Measurements from ENCODE around the gene CA7. TPM values are rescaled to one million over a fixed set of nuclear protein-coding genes. Genes with fewer than 3 reads are reported as not detected.

The CA7 gene
- polyA plus RNA-seq = 10 to 100 TPM in 3 of 4 donors, 1 to 10 TPM in 1; 6.4 to 89.7 (median 47.7) TPM
- long read RNA-seq, donor 1 = 0 reads
- long read RNA-seq, donor 2 = 0 reads
- long read RNA-seq, donor 3, partial matches to known transcripts = 0 of 3 reads
- long read RNA-seq, donor 3, other reads (novel, unspliced or antisense) = 0 of 3 reads
- long read RNA-seq, donor 4 = 0 reads
- long read RNA-seq, donor 5, partial matches to known transcripts = 0 of 3 reads
- long read RNA-seq, donor 5, other reads (novel, unspliced or antisense) = 0 of 3 reads
- long read RNA-seq, donor 6, partial matches to known transcripts = 0 of 1 reads
- long read RNA-seq, donor 6, other reads (novel, unspliced or antisense) = 0 of 1 reads
- long read RNA-seq, donor 7 = 0 reads
- long read RNA-seq, donor 8 = 0 reads
- long read RNA-seq, donor 9, partial matches to known transcripts = 0 of 2 reads
- long read RNA-seq, donor 9, other reads (novel, unspliced or antisense) = 0 of 2 reads
- long read RNA-seq, donor 10, transcript CA7-201 (7 exons, 1,555 nt) = major isoform, 14 of 14 reads
- long read RNA-seq, donor 10, partial matches to known transcripts = 0 of 14 reads
- long read RNA-seq, donor 10, other reads (novel, unspliced or antisense) = 0 of 14 reads

DNA sequence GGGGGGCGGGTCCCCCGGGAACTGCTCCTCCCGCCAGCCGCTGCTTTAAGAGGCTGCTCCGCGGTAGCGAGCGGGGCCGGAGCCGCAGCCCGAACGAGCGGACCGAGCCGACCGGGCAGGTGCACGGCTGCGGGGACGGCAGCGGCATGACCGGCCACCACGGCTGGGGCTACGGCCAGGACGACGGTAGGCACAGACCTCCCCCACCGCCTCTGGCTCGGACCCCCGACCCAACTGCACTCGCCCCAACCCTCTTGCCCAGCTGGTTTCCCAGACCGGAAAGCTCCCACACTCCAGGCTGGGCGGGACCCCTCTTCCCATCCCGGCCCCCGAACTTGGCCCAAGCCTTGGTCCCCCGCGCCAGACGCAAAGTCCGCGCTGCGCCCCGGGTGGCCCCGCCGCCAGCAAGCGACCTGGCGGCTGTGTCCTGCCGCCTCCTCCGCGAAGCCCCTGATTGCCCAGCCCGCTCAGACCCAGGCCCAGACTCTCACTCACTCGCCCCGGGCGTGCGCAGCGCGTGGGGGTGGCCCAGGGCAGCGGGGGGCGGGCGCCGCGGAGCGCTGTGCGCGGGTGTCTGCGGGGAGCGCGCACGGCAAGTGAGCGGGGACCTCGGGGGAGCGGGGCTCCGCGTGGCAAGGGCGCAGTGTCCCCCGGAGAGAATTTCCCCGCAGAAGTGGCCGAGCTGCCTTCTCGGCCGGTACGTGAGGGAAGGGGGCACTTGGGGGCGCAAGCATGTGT is at the start of gene CA7:
CA7 (plus strand) TSS at position 73 of the 738 bp plus-strand sequence; CDS start at position 147, 74 bp downstream.
- no peak within 1 kb of the TSS for H3K27ac ChIP-seq (ENCODE audit: low read depth in 1 of 3, low read length in 2 of 3)
- no peak for FAIRE-seq
- WGBS, 3 donors = 1 to 2% (median 2%) methylated on average over 38 to 79 of the region's 79 CpGs
- H3K9me3 ChIP-seq (ENCODE audit: control insufficient read depth in 2 of 2, insufficient read depth in 1 of 2, low read depth in 1 of 2, low read length in 1 of 2) = no peaks in the 10 kb centered on the region
- H3K27me3 ChIP-seq (ENCODE audit: control insufficient read depth in 3 of 3, insufficient read depth in 3 of 3, low read length in 3 of 3) = peaks cover 0 to 26% (median 10%) of the 10 kb centered on the region in 3 donors
- H3K4me1 ChIP-seq (ENCODE audit: control insufficient read depth in 3 of 3, insufficient read depth in 2 of 3, low read depth in 1 of 3, low read length in 2 of 3) = peaks cover 0 to 18% (median 6%) of the 10 kb centered on the region in 3 donors
- no peaks in the 10 kb centered on the region for H3K36me3 ChIP-seq (ENCODE audit: control insufficient read depth in 3 of 3, insufficient read depth in 2 of 3, low read depth in 1 of 3, low read length in 3 of 3)
- DNase-seq = peak in 1 of 2 donors; percentile 49
- H3K4me3 ChIP-seq (ENCODE audit: low read depth in 1 of 3, low read length in 3 of 3) = peak within 1 kb of the TSS in 2 of 3 donors; percentile 43 to 49

DNA sequence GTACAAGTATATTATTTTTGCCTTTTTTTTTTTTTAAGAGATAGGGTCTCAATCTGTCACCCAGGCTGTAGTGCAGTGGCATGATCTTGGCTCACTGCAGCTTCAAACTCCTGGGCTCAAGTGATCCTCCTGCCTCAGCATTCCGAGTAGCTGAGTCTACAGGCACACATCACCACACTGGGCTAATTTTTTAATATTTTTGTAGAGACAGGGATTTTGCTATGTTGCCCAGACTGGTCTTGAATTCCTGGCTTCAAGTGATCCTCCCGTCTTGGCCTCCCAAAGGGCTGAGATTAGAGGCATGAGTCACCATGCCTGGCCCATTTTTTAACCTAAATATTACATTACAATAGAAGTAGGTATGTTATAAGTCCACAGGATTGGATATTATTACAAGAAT is 46.1 kb upstream of the CA7 start:
- Histone ChIP-seq H3K36me3 (ENCODE audit: control insufficient read depth in 3 of 3, insufficient read depth in 2 of 3, low read depth in 1 of 3, low read length in 3 of 3) (peaks cover 0 to 16% (median 0%) of the 10 kb centered on the region in 3 donors), H3K4me3 (ENCODE audit: low read depth in 1 of 3, low read length in 3 of 3) (no peak overlapping the region), H3K27ac (ENCODE audit: low read depth in 1 of 3, low read length in 2 of 3) (no peak overlapping the region), H3K27me3 (ENCODE audit: control insufficient read depth in 3 of 3, insufficient read depth in 3 of 3, low read length in 3 of 3) (no peaks in the 10 kb centered on the region), H3K9me3 (ENCODE audit: control insufficient read depth in 2 of 2, insufficient read depth in 1 of 2, low read depth in 1 of 2, low read length in 1 of 2) (no peaks in the 10 kb centered on the region), H3K4me1 (ENCODE audit: control insufficient read depth in 3 of 3, insufficient read depth in 2 of 3, low read depth in 1 of 3, low read length in 2 of 3) (no peaks in the 10 kb centered on the region)
- DNase-seq = no peak
- FAIRE-seq = no peak
- WGBS, 3 donors = 85 to 91% (median 89%) methylated on average over 2 of the region's 2 CpGs

DNA sequence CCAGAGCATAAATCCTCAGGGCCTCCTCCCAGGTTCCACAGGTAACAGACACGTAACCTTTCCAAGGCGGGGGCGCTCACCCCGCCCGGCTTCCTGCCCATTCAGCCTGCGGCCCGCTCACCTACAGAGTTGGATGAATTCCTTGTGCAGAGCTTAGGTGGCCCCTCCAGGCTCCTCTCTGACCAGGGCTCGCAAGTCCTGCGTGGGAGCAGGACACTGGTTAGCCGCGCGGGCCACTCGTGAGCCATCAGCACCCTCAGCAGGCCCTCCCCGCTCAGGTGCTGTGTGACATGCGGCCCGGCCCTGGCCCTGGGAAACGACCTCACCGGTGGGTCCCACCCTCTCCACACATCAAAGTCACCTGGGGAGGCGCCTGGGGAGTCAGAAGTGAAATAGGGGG is 43.4 kb upstream of the CA7 start:
- WGBS, 3 donors = 93 to 96% (median 93%) methylated on average over 19 of the region's 19 CpGs
- Histone ChIP-seq H3K4me3 (ENCODE audit: low read depth in 1 of 3, low read length in 3 of 3) (no peak overlapping the region), H3K36me3 (ENCODE audit: control insufficient read depth in 3 of 3, insufficient read depth in 2 of 3, low read depth in 1 of 3, low read length in 3 of 3) (peaks cover 7 to 24% (median 11%) of the 10 kb centered on the region in 3 donors), H3K27me3 (ENCODE audit: control insufficient read depth in 3 of 3, insufficient read depth in 3 of 3, low read length in 3 of 3) (no peaks in the 10 kb centered on the region), H3K27ac (ENCODE audit: low read depth in 1 of 3, low read length in 2 of 3) (no peak overlapping the region), H3K9me3 (ENCODE audit: control insufficient read depth in 2 of 2, insufficient read depth in 1 of 2, low read depth in 1 of 2, low read length in 1 of 2) (no peaks in the 10 kb centered on the region), H3K4me1 (ENCODE audit: control insufficient read depth in 3 of 3, insufficient read depth in 2 of 3, low read depth in 1 of 3, low read length in 2 of 3) (no peaks in the 10 kb centered on the region)
- no peak for FAIRE-seq
- DNase-seq = no peak

DNA sequence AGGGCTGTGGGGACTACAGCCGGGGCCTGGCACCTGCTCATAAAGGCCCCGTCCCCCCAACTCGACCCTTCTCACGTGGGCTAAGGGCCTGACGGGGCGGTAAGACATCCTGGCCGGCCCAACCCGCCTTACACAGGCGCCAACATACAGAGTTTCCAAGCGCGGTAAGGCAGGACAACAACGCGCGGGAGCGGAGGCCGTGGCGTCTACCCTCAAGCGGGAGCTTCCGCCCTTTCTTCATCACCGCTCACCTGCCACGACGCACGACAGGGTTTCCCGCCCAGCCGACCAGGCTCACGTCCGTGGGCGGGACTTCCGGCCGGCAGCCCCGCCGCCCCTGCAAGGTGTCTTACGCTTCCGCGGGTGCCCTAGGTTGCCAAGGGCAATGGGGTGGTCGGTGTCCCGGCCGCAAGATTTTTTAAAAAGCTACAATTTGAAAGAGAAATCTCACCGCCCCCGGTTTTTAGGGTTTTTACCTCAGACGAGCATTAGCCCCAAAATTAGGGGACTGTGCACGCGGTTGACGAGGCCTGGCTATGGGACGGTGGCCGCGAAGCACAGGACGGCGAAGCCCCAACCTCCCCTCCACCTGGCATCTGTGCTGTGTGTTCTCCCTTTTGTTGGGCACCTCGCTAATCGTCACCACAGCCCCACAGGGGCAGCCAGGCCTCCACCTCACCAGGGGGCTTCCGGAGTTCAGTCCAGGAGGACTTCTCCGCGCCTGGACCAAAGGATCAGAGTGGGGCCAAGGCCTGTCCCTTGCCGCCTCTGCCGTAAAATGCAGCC is 42.7 kb upstream of the CA7 start, which contains the start of gene TERB1:
TERB1 (minus strand) TSS at position 265 of the 786 bp plus-strand sequence. CDS start 4,786 bp downstream, outside the sequence.
- Histone ChIP-seq H3K4me1 (ENCODE audit: control insufficient read depth in 3 of 3, insufficient read depth in 2 of 3, low read depth in 1 of 3, low read length in 2 of 3) (no peaks in the 10 kb centered on the region), H3K27me3 (ENCODE audit: control insufficient read depth in 3 of 3, insufficient read depth in 3 of 3, low read length in 3 of 3) (no peaks in the 10 kb centered on the region), H3K9me3 (ENCODE audit: control insufficient read depth in 2 of 2, insufficient read depth in 1 of 2, low read depth in 1 of 2, low read length in 1 of 2) (no peaks in the 10 kb centered on the region), H3K36me3 (ENCODE audit: control insufficient read depth in 3 of 3, insufficient read depth in 2 of 3, low read depth in 1 of 3, low read length in 3 of 3) (peaks cover 7 to 27% (median 11%) of the 10 kb centered on the region in 3 donors), H3K27ac (ENCODE audit: low read depth in 1 of 3, low read length in 2 of 3) (no peak within 1 kb of the TSS), H3K4me3 (ENCODE audit: low read depth in 1 of 3, low read length in 3 of 3) (no peak within 1 kb of the TSS)
- no peak for FAIRE-seq
- 93 to 97% (median 96%) methylated on average over 51 to 56 of the region's 56 CpGs for WGBS, 3 donors
- no peak for DNase-seq

DNA sequence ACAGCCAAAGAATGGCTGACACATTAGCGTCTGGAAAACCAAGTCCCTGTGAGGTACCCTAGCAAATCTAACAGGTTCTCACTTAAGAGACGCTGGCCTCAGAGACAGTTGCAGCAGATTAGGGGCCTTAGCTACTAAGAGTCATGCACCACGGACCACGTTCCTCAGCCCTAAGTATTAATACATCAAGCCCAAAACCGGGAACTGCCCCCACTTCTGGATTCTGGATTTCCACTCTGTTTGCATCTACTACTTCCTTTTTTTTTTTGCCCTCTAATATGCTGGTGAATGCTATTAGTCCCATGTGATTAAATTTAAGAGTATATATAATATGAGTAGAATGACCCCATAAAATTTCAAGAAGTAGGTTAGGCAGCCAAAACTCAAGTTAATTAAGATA is 42.1 kb upstream of the CA7 start:
- Histone ChIP-seq H3K27ac (ENCODE audit: low read depth in 1 of 3, low read length in 2 of 3) (no peak overlapping the region), H3K4me1 (ENCODE audit: control insufficient read depth in 3 of 3, insufficient read depth in 2 of 3, low read depth in 1 of 3, low read length in 2 of 3) (no peaks in the 10 kb centered on the region), H3K36me3 (ENCODE audit: control insufficient read depth in 3 of 3, insufficient read depth in 2 of 3, low read depth in 1 of 3, low read length in 3 of 3) (peaks cover 7 to 32% (median 11%) of the 10 kb centered on the region in 3 donors), H3K9me3 (ENCODE audit: control insufficient read depth in 2 of 2, insufficient read depth in 1 of 2, low read depth in 1 of 2, low read length in 1 of 2) (no peaks in the 10 kb centered on the region), H3K27me3 (ENCODE audit: control insufficient read depth in 3 of 3, insufficient read depth in 3 of 3, low read length in 3 of 3) (no peaks in the 10 kb centered on the region), H3K4me3 (ENCODE audit: low read depth in 1 of 3, low read length in 3 of 3) (no peak overlapping the region)
- DNase-seq (no peak), FAIRE-seq (no peak)
- 91 to 96% (median 95%) methylated on average over 5 of the region's 5 CpGs for WGBS, 3 donors

DNA sequence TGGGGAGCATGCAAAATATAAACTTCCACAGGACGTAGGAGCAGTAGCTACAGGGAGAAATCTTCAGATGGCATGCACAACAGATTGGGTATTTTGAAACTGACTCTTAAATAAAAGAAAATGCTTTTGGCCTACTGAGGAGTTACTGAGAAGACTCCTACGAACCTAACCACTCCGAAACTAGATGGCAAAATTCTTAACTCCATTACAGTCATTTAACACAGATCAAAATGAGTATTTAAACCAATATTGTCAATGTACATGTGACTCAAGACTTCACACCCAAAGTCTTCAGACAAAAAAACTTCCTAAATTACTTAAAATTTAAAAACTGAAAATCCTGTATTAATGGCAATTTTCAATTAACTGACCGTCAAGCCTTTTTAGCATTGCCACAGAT is 34.4 kb upstream of the CA7 start:
- 91 to 95% (median 91%) methylated on average over 4 of the region's 4 CpGs for WGBS, 3 donors
- Histone ChIP-seq H3K4me3 (ENCODE audit: low read depth in 1 of 3, low read length in 3 of 3) (no peak overlapping the region), H3K27me3 (ENCODE audit: control insufficient read depth in 3 of 3, insufficient read depth in 3 of 3, low read length in 3 of 3) (no peaks in the 10 kb centered on the region), H3K4me1 (ENCODE audit: control insufficient read depth in 3 of 3, insufficient read depth in 2 of 3, low read depth in 1 of 3, low read length in 2 of 3) (no peaks in the 10 kb centered on the region), H3K36me3 (ENCODE audit: control insufficient read depth in 3 of 3, insufficient read depth in 2 of 3, low read depth in 1 of 3, low read length in 3 of 3) (peaks cover 11 to 33% (median 16%) of the 10 kb centered on the region in 3 donors), H3K27ac (ENCODE audit: low read depth in 1 of 3, low read length in 2 of 3) (no peak overlapping the region), H3K9me3 (ENCODE audit: control insufficient read depth in 2 of 2, insufficient read depth in 1 of 2, low read depth in 1 of 2, low read length in 1 of 2) (no peaks in the 10 kb centered on the region)
- FAIRE-seq (no peak), DNase-seq (no peak)

DNA sequence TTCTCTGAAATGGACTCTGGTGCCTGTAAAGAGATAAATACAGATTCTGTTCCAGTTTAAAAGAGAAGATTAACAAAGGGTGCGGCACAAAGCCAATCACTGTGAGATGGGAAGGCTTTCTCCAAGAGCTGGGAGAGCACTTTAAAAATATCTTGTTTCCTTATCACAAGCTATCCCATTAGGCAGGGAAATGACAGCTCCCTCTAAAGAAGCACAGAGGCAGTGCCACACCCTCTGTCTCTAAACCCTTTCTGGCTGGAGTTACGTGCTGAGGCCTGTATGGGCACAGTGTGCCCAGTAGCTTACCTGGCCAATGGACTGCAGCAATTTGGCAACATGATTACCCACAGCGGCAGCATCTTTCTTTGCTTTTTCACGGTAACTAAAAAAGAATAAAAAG is 33.8 kb upstream of the CA7 start:
- Histone ChIP-seq H3K27me3 (ENCODE audit: control insufficient read depth in 3 of 3, insufficient read depth in 3 of 3, low read length in 3 of 3) (no peaks in the 10 kb centered on the region), H3K9me3 (ENCODE audit: control insufficient read depth in 2 of 2, insufficient read depth in 1 of 2, low read depth in 1 of 2, low read length in 1 of 2) (no peaks in the 10 kb centered on the region), H3K4me1 (ENCODE audit: control insufficient read depth in 3 of 3, insufficient read depth in 2 of 3, low read depth in 1 of 3, low read length in 2 of 3) (no peaks in the 10 kb centered on the region), H3K4me3 (ENCODE audit: low read depth in 1 of 3, low read length in 3 of 3) (no peak overlapping the region), H3K27ac (ENCODE audit: low read depth in 1 of 3, low read length in 2 of 3) (no peak overlapping the region), H3K36me3 (ENCODE audit: control insufficient read depth in 3 of 3, insufficient read depth in 2 of 3, low read depth in 1 of 3, low read length in 3 of 3) (peaks cover 9 to 36% (median 12%) of the 10 kb centered on the region in 3 donors)
- no peak for FAIRE-seq
- 89 to 94% (median 94%) methylated on average over 4 of the region's 4 CpGs for WGBS, 3 donors
- DNase-seq = no peak

Measured in small intestine (tissue), 16 donors.